ENCODE measurements around the gene ZNF827. TPM values are rescaled to one million over a fixed set of nuclear protein-coding genes. Genes with fewer than 3 reads are reported as not detected.

ZNF827 gene
- total RNA-seq, 1 donor from 2014 or later, result 14.1 TPM

- TF ChIP-seq CTCF (conservative IDR thresholded peaks at IDR 0.05; ENCODE audit: low read depth, low read length), result no peak
- no peak overlapping the region for H3K4me3 ChIP-seq (ENCODE audit: low read depth, low read length)
- no peak for DNase-seq (ENCODE audit: low read depth)
These were observed 116.9 kb downstream of the ZNF827 start for GRCh38 chr4:145821766-145822165.

- no peak for TF ChIP-seq CTCF (conservative IDR thresholded peaks at IDR 0.05; ENCODE audit: low read depth, low read length)
- no peak for DNase-seq (ENCODE audit: low read depth)
- no peak overlapping the region for H3K4me3 ChIP-seq (ENCODE audit: low read depth, low read length)
These were observed 118.2 kb downstream of the ZNF827 start for GRCh38 chr4:145820407-145820806.

GRCh38 chr4:145819853-145820181 lies 118.8 kb downstream of the ZNF827 start:
- DNase-seq (ENCODE audit: low read depth), result no peak
- no peak overlapping the region for H3K4me3 ChIP-seq (ENCODE audit: low read depth, low read length)
- no peak for TF ChIP-seq CTCF (conservative IDR thresholded peaks at IDR 0.05; ENCODE audit: low read depth, low read length)

- TF ChIP-seq CTCF (conservative IDR thresholded peaks at IDR 0.05; ENCODE audit: low read depth, low read length), result no peak
- no peak for DNase-seq (ENCODE audit: low read depth)
- H3K4me3 ChIP-seq (ENCODE audit: low read depth, low read length), result no peak overlapping the region
These were observed 119.3 kb downstream of the ZNF827 start for GRCh38 chr4:145819101-145819852.

GRCh38 chr4:145818011-145818410 lies 120.6 kb downstream of the ZNF827 start:
- no peak for TF ChIP-seq CTCF (conservative IDR thresholded peaks at IDR 0.05; ENCODE audit: low read depth, low read length)
- DNase-seq (ENCODE audit: low read depth), result no peak
- H3K4me3 ChIP-seq (ENCODE audit: low read depth, low read length), result no peak overlapping the region

- H3K4me3 ChIP-seq (ENCODE audit: low read depth, low read length), result no peak overlapping the region
- TF ChIP-seq CTCF (conservative IDR thresholded peaks at IDR 0.05; ENCODE audit: low read depth, low read length), result no peak
- DNase-seq (ENCODE audit: low read depth), result no peak
These were observed 122.5 kb downstream of the ZNF827 start for GRCh38 chr4:145816091-145816490.

- no peak for DNase-seq (ENCODE audit: low read depth)
- TF ChIP-seq CTCF (conservative IDR thresholded peaks at IDR 0.05; ENCODE audit: low read depth, low read length), result no peak
- H3K4me3 ChIP-seq (ENCODE audit: low read depth, low read length), result no peak overlapping the region
These were observed 123.0 kb downstream of the ZNF827 start for GRCh38 chr4:145815626-145816025.

Data from epithelial cell of proximal tubule (primary cell).